HS-27A (cell line): ENCODE measurements around the gene WDR47.
"Not testable (repeated sequence)": the region's sequence is repeated elsewhere in the genome, so short reads cannot be mapped to it uniquely, and the experiment has no call there.

ENCODE experiments used
- DNase-seq: peaks from one replicate; pipeline ENCODE4 v3.0.0-alpha.2; 2012; ENCODE audit warnings: low read depth, missing footprints

Gene WDR47

GRCh38 chr1:108962681-108963051 lies 79.2 kb downstream of the WDR47 start:
- DNase-seq: no peak

- DNase-seq: no peak
Observed at GRCh38 chr1:108961752-108962486, 80.0 kb downstream of the WDR47 start.

- DNase-seq: no peak
Observed at GRCh38 chr1:108961198-108961597, 80.7 kb downstream of the WDR47 start.

- DNase-seq: no peak
Observed at GRCh38 chr1:108960719-108961118, 81.2 kb downstream of the WDR47 start.

- DNase-seq: no peak
Observed at GRCh38 chr1:108957888-108958287, 84.0 kb downstream of the WDR47 start.

- DNase-seq: no peak
Observed at GRCh38 chr1:108955881-108956280, 86.0 kb downstream of the WDR47 start.

GRCh38 chr1:108955111-108955510 lies 86.8 kb downstream of the WDR47 start:
- DNase-seq: no peak

- DNase-seq: no peak
Observed at GRCh38 chr1:108953452-108953851, 88.5 kb downstream of the WDR47 start.

GRCh38 chr1:108951242-108951641 lies 90.7 kb downstream of the WDR47 start:
- no peak for DNase-seq

GRCh38 chr1:108949044-108949443 lies 92.9 kb downstream of the WDR47 start:
- no peak for DNase-seq

- DNase-seq: no peak
Observed at GRCh38 chr1:108947871-108948525, 93.9 kb downstream of the WDR47 start.

- no peak for DNase-seq
Observed at GRCh38 chr1:108936170-108936569, 105.7 kb downstream of the WDR47 start.

GRCh38 chr1:108933944-108934343 lies 108.0 kb downstream of the WDR47 start:
- no peak for DNase-seq

GRCh38 chr1:108927565-108927964 lies 114.3 kb downstream of the WDR47 start:
- not testable (repeated sequence) for DNase-seq

- DNase-seq: no peak
Observed at GRCh38 chr1:108925920-108926319, 116.0 kb downstream of the WDR47 start.
